Measurements from ENCODE around the gene COX20. TPM values are rescaled to one million over a fixed set of nuclear protein-coding genes. Genes with fewer than 3 reads are reported as not detected.
"Not testable (repeated sequence)": the region's sequence is repeated elsewhere in the genome, so short reads cannot be mapped to it uniquely, and the experiment has no call there.

COX20 gene
- total RNA-seq, 4 donors from 2014 or later: 74.8 to 125 (median 101) TPM

- WGBS: 100% methylated on average over 2 of the region's 2 CpGs
- no peak overlapping the region for H3K4me3 ChIP-seq
- no peaks in the 10 kb centered on the region for H3K9me3 ChIP-seq
- intact Hi-C loops (cut with DNase I): no loop called here
- no peak for DNase-seq (ENCODE audit: extremely low spot score)
- H3K27me3 ChIP-seq: peaks cover 0 to 5% (median 0%) of the 10 kb centered on the region in 4 donors
- no peaks in the 10 kb centered on the region for H3K4me1 ChIP-seq
- no peak overlapping the region for H3K27ac ChIP-seq (replicated peaks in 1 of 4)
- H3K36me3 ChIP-seq: no peaks in the 10 kb centered on the region
- TF ChIP-seq EP300 (IDR thresholded peaks at IDR 0.05): no peak
- TF ChIP-seq POLR2A (IDR thresholded peaks at IDR 0.05; ENCODE audit: low read depth): no peak
- no peak for TF ChIP-seq CTCF (IDR thresholded peaks at IDR 0.05)
- TF ChIP-seq POLR2AphosphoS5 (IDR thresholded peaks at IDR 0.05): no peak
Observed at GRCh38 chr1:244820131-244820530, 15.3 kb upstream of the COX20 start.

- no peaks in the 10 kb centered on the region for H3K4me1 ChIP-seq
- TF ChIP-seq POLR2AphosphoS5 (IDR thresholded peaks at IDR 0.05) (no peak), EP300 (IDR thresholded peaks at IDR 0.05) (no peak), CTCF (IDR thresholded peaks at IDR 0.05) (no peak), POLR2A (IDR thresholded peaks at IDR 0.05; ENCODE audit: low read depth) (no peak)
- peaks cover 0 to 4% (median 0%) of the 10 kb centered on the region in 4 donors for H3K27me3 ChIP-seq
- H3K27ac ChIP-seq (replicated peaks in 1 of 4): no peak overlapping the region
- intact Hi-C loops (cut with DNase I): no loop called here
- no peaks in the 10 kb centered on the region for H3K36me3 ChIP-seq
- DNase-seq (ENCODE audit: extremely low spot score): no peak
- 68% methylated on average over 3 of the region's 3 CpGs for WGBS
- H3K4me3 ChIP-seq: no peak overlapping the region
- no peaks in the 10 kb centered on the region for H3K9me3 ChIP-seq
Observed at GRCh38 chr1:244821134-244821533, 14.3 kb upstream of the COX20 start.

DNA sequence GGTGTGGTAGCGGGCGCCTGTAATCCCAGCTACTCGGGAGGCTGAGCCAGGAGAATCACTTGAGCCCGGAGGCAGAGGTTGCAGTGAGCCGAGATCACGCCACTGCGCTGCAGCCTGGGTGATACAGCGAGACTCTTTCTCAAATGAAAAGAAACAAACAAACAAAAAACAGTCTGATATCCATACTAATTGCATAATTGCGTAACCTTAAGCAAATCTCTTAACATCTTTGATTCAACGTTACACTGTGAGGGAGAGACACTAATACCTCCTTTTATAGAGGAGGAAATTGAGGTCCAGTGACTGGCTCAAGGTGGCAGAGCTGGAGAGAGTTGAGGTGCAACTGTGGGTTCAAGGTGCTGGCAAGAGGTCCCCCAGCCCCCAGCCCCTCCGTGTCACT, 12.6 kb upstream of the COX20 start:
- Histone ChIP-seq H3K36me3 (no peaks in the 10 kb centered on the region), H3K27ac (replicated peaks in 1 of 4) (no peak overlapping the region), H3K4me1 (no peaks in the 10 kb centered on the region), H3K4me3 (no peak overlapping the region), H3K9me3 (no peaks in the 10 kb centered on the region), H3K27me3 (peaks cover 0 to 4% (median 0%) of the 10 kb centered on the region in 4 donors)
- intact Hi-C loops (cut with DNase I): no loop called here
- 95% methylated on average over 11 of the region's 11 CpGs for WGBS
- TF ChIP-seq EP300 (IDR thresholded peaks at IDR 0.05) (no peak), CTCF (IDR thresholded peaks at IDR 0.05) (no peak), POLR2A (IDR thresholded peaks at IDR 0.05; ENCODE audit: low read depth) (no peak), POLR2AphosphoS5 (IDR thresholded peaks at IDR 0.05) (no peak)
- no peak for DNase-seq (ENCODE audit: extremely low spot score)

DNA sequence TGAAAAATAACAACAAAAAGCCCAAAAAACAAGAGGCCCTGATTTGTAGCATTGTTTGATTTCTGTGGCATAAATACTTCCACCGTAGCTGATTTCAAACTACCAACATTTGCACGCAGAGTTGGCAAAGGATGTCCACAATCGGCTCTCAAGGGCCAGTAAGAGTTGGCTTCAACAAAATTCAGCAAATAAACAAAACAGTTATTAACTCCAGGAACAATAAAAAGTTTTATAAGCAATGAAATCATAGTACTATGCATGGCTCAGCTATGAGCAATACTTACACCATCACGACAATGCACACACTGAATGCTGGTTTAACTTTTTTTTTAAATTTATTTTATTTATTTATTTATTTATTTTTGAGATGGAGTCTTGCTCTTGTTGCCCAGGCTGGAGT, 8.7 kb upstream of the COX20 start:
- Histone ChIP-seq H3K4me3 (no peak overlapping the region), H3K27me3 (peaks cover 0 to 4% (median 0%) of the 10 kb centered on the region in 4 donors), H3K9me3 (no peaks in the 10 kb centered on the region), H3K27ac (replicated peaks in 1 of 4) (no peak overlapping the region), H3K36me3 (no peaks in the 10 kb centered on the region), H3K4me1 (no peaks in the 10 kb centered on the region)
- intact Hi-C loops (cut with DNase I): no loop called here
- TF ChIP-seq CTCF (IDR thresholded peaks at IDR 0.05) (no peak), POLR2AphosphoS5 (IDR thresholded peaks at IDR 0.05) (no peak), EP300 (IDR thresholded peaks at IDR 0.05) (no peak), POLR2A (IDR thresholded peaks at IDR 0.05; ENCODE audit: low read depth) (no peak)
- 93% methylated on average over 4 of the region's 4 CpGs for WGBS
- no peak for DNase-seq (ENCODE audit: extremely low spot score)

GRCh38 chr1:244830639-244831038, 4.8 kb upstream of the COX20 start:
- peaks cover 0 to 8% (median 7%) of the 10 kb centered on the region in 4 donors for H3K4me1 ChIP-seq
- no peak for DNase-seq (ENCODE audit: extremely low spot score)
- no peaks in the 10 kb centered on the region for H3K27me3 ChIP-seq
- no peak overlapping the region for H3K27ac ChIP-seq (replicated peaks in 1 of 4)
- TF ChIP-seq EP300 (IDR thresholded peaks at IDR 0.05) (no peak), POLR2AphosphoS5 (IDR thresholded peaks at IDR 0.05) (no peak), POLR2A (IDR thresholded peaks at IDR 0.05; ENCODE audit: low read depth) (no peak), CTCF (IDR thresholded peaks at IDR 0.05) (no peak)
- H3K36me3 ChIP-seq: no peaks in the 10 kb centered on the region
- no peaks in the 10 kb centered on the region for H3K9me3 ChIP-seq
- H3K4me3 ChIP-seq: no peak overlapping the region
- 76% methylated on average over 3 of the region's 3 CpGs for WGBS
- intact Hi-C loops (cut with DNase I): loop anchor here (10.0 kb wide), 1 partner anchor 376 kb away; the partner anchor contains the start of gene ADSS2

- intact Hi-C loops (cut with DNase I): loop anchor here (10.0 kb wide), 1 partner anchor 378 kb away; the partner anchor contains the start of gene ADSS2
- not testable (repeated sequence) for DNase-seq (ENCODE audit: extremely low spot score); H3K9me3 ChIP-seq; H3K27me3 ChIP-seq; H3K36me3 ChIP-seq
- WGBS: 46% methylated on average over 8 of the region's 8 CpGs
- Histone ChIP-seq H3K4me3 (peak overlapping the region; percentile 75 to 86 (median 85)), H3K27ac (replicated peaks in 1 of 4) (peak overlapping the region; percentile 99 to 100 (median 100)), H3K4me1 (peaks cover 16 to 29% (median 28%) of the 10 kb centered on the region in 4 donors)
Observed at GRCh38 chr1:244833260-244833659, 2.2 kb upstream of the COX20 start.
